ENCODE results near the gene ELANE.

GRCh38 chr19:848386-848921, 3.6 kb upstream of the ELANE start:
- TF ChIP-seq, protein P1, sequence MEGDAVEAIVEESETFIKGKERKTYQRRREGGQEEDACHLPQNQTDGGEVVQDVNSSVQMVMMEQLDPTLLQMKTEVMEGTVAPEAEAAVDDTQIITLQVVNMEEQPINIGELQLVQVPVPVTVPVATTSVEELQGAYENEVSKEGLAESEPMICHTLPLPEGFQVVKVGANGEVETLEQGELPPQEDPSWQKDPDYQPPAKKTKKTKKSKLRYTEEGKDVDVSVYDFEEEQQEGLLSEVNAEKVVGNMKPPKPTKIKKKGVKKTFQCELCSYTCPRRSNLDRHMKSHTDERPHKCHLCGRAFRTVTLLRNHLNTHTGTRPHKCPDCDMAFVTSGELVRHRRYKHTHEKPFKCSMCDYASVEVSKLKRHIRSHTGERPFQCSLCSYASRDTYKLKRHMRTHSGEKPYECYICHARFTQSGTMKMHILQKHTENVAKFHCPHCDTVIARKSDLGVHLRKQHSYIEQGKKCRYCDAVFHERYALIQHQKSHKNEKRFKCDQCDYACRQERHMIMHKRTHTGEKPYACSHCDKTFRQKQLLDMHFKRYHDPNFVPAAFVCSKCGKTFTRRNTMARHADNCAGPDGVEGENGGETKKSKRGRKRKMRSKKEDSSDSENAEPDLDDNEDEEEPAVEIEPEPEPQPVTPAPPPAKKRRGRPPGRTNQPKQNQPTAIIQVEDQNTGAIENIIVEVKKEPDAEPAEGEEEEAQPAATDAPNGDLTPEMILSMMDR (IDR thresholded peaks at IDR 0.05; ENCODE audit: low read length), result no peak
- TF ChIP-seq EZH2 (IDR thresholded peaks at IDR 0.05; ENCODE audit: borderline replicate concordance, low read length), result no peak
